K562 (cell line): ENCODE results near the gene TMEM116. TPM values are rescaled to one million over a fixed set of nuclear protein-coding genes. Genes with fewer than 3 reads are reported as not detected.

Experiments used
- ATF7 ChIP-seq: fragments of 450-650 bp; IDR thresholded peaks from 2 replicates; pipeline ENCODE4 v1.7.1; 2014; ENCODE audit warnings: mild to moderate bottlenecking, moderate library complexity
- GTF2A2 ChIP-seq: IDR thresholded peaks from 2 replicates; pipeline ENCODE4 v1.6.1; 2016; ENCODE audit warnings: mild to moderate bottlenecking, missing genetic modification characterization, missing compliant biosample characterization
- HDAC8 ChIP-seq: fragments of 450-650 bp; IDR thresholded peaks from 2 replicates; pipeline ENCODE4 v1.6.1; 2016; ENCODE audit warnings: mild to moderate bottlenecking, missing genetic modification characterization, moderate library complexity, missing compliant biosample characterization
- MBD2 ChIP-seq: sonication (generic); IDR thresholded peaks from 2 replicates; pipeline ENCODE4 v1.6.1; 2016; ENCODE audit warnings: low read depth, borderline replicate concordance
- SRSF9 ChIP-seq: fragments of 200-400 bp; formaldehyde crosslinking; IDR thresholded peaks from 2 replicates; pipeline ENCODE4 v1.6.1; 2017; ENCODE audit warnings: low read depth, low read length, borderline replicate concordance
- polyA plus RNA-seq, 8 experiments: library from polyadenylated mRNA; depleted of rRNA in 4 of 8; stranded (reverse) in 5 of 8; unstranded in 3 of 8; fragments of >200 nt; fragmentation: Nextera tagmentation in 2 of 8; fragmentation: Illumina TruSeq in 1 of 8; extraction: Ambion mirVana in 2 of 8; extraction: Trizol in 1 of 8; gene quantifications; 2 replicates each; pipeline versions ENCODE4 v1.2.1 to v1.2.3, GENCODE V29; 2011 to 2014; ENCODE audit warnings: inconsistent platforms in 1 of 8, missing spikeins in 1 of 8
- total RNA-seq, 7 experiments: library from RNA; depleted of rRNA in 6 of 7; stranded (reverse); fragments of >200 nt in 6 of 7; fragmentation: Illumina TruSeq in 2 of 7; extraction: Trizol in 2 of 7; gene quantifications; 2 replicates each; pipeline versions ENCODE4 v1.2.1 to v1.2.3, GENCODE V29; 2011 to 2021; ENCODE audit warnings: low replicate concordance in 1 of 7
- TF ChIP-seq, protein P1 (sequence below): fragments of 450-650 bp; IDR thresholded peaks from 2 replicates; pipeline ENCODE4 v1.6.1; 2016; ENCODE audit warnings: mild to moderate bottlenecking, moderate library complexity
- TF ChIP-seq, protein P2 (sequence below), 2 experiments: fragments of 450-650 bp; IDR thresholded peaks; 2 replicates each; pipeline ENCODE4 v1.6.1; 2018; ENCODE audit warnings: mild to moderate bottlenecking in 2 of 2, low read depth in 1 of 2; ENCODE audit not compliant: partially characterized antibody in 2 of 2

The TMEM116 gene
- total and polyA plus RNA-seq, 9 of the 15 experiments (the other 6 are each of a cell fraction or from before 2014, with no cell fraction given), result 5.2 to 78.6 (median 13.9) TPM

DNA sequence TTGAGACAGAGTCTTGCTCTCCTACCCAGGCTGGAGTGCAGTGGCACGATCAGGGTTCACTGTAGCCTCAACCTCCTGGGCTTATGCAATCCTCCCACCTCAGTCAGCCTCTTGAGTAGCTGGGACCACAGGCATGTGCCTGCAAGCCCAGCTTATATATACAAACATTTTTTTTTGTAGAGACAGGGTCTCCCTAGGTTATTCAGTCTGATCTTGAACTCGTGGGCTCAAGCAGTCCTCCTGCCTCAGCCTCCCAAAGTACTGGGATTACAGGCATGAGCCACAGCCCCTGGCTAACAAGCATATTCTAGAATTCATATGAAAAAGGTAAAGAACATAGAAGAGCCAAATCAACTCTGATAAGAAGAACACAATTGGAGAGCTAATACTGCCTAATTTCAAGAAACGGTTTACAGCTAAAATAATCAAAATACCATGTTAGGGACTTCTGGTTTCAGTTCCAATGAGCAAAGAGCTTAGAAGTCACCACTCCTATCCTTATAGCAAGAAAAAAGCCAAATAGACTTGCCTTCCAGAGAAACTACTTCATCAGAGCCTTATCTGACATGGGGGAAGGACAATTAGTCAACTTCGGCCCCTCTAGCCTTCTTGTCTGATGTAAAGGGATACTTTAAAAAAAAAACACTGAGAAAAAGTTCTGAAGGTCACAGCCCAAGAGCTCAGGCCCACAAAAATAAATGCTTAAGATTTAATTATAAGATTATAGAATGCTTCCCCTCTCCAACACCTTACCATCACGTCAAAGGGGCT is 37.6 kb downstream of the TMEM116 start (continued):
- TF ChIP-seq, protein P1, sequence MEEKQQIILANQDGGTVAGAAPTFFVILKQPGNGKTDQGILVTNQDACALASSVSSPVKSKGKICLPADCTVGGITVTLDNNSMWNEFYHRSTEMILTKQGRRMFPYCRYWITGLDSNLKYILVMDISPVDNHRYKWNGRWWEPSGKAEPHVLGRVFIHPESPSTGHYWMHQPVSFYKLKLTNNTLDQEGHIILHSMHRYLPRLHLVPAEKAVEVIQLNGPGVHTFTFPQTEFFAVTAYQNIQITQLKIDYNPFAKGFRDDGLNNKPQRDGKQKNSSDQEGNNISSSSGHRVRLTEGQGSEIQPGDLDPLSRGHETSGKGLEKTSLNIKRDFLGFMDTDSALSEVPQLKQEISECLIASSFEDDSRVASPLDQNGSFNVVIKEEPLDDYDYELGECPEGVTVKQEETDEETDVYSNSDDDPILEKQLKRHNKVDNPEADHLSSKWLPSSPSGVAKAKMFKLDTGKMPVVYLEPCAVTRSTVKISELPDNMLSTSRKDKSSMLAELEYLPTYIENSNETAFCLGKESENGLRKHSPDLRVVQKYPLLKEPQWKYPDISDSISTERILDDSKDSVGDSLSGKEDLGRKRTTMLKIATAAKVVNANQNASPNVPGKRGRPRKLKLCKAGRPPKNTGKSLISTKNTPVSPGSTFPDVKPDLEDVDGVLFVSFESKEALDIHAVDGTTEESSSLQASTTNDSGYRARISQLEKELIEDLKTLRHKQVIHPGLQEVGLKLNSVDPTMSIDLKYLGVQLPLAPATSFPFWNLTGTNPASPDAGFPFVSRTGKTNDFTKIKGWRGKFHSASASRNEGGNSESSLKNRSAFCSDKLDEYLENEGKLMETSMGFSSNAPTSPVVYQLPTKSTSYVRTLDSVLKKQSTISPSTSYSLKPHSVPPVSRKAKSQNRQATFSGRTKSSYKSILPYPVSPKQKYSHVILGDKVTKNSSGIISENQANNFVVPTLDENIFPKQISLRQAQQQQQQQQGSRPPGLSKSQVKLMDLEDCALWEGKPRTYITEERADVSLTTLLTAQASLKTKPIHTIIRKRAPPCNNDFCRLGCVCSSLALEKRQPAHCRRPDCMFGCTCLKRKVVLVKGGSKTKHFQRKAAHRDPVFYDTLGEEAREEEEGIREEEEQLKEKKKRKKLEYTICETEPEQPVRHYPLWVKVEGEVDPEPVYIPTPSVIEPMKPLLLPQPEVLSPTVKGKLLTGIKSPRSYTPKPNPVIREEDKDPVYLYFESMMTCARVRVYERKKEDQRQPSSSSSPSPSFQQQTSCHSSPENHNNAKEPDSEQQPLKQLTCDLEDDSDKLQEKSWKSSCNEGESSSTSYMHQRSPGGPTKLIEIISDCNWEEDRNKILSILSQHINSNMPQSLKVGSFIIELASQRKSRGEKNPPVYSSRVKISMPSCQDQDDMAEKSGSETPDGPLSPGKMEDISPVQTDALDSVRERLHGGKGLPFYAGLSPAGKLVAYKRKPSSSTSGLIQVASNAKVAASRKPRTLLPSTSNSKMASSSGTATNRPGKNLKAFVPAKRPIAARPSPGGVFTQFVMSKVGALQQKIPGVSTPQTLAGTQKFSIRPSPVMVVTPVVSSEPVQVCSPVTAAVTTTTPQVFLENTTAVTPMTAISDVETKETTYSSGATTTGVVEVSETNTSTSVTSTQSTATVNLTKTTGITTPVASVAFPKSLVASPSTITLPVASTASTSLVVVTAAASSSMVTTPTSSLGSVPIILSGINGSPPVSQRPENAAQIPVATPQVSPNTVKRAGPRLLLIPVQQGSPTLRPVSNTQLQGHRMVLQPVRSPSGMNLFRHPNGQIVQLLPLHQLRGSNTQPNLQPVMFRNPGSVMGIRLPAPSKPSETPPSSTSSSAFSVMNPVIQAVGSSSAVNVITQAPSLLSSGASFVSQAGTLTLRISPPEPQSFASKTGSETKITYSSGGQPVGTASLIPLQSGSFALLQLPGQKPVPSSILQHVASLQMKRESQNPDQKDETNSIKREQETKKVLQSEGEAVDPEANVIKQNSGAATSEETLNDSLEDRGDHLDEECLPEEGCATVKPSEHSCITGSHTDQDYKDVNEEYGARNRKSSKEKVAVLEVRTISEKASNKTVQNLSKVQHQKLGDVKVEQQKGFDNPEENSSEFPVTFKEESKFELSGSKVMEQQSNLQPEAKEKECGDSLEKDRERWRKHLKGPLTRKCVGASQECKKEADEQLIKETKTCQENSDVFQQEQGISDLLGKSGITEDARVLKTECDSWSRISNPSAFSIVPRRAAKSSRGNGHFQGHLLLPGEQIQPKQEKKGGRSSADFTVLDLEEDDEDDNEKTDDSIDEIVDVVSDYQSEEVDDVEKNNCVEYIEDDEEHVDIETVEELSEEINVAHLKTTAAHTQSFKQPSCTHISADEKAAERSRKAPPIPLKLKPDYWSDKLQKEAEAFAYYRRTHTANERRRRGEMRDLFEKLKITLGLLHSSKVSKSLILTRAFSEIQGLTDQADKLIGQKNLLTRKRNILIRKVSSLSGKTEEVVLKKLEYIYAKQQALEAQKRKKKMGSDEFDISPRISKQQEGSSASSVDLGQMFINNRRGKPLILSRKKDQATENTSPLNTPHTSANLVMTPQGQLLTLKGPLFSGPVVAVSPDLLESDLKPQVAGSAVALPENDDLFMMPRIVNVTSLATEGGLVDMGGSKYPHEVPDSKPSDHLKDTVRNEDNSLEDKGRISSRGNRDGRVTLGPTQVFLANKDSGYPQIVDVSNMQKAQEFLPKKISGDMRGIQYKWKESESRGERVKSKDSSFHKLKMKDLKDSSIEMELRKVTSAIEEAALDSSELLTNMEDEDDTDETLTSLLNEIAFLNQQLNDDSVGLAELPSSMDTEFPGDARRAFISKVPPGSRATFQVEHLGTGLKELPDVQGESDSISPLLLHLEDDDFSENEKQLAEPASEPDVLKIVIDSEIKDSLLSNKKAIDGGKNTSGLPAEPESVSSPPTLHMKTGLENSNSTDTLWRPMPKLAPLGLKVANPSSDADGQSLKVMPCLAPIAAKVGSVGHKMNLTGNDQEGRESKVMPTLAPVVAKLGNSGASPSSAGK, result peak; percentile 55
- no peak for TF ChIP-seq SRSF9
- no peak for TF ChIP-seq MBD2
- no peak for TF ChIP-seq ATF7
- TF ChIP-seq, protein P2, sequence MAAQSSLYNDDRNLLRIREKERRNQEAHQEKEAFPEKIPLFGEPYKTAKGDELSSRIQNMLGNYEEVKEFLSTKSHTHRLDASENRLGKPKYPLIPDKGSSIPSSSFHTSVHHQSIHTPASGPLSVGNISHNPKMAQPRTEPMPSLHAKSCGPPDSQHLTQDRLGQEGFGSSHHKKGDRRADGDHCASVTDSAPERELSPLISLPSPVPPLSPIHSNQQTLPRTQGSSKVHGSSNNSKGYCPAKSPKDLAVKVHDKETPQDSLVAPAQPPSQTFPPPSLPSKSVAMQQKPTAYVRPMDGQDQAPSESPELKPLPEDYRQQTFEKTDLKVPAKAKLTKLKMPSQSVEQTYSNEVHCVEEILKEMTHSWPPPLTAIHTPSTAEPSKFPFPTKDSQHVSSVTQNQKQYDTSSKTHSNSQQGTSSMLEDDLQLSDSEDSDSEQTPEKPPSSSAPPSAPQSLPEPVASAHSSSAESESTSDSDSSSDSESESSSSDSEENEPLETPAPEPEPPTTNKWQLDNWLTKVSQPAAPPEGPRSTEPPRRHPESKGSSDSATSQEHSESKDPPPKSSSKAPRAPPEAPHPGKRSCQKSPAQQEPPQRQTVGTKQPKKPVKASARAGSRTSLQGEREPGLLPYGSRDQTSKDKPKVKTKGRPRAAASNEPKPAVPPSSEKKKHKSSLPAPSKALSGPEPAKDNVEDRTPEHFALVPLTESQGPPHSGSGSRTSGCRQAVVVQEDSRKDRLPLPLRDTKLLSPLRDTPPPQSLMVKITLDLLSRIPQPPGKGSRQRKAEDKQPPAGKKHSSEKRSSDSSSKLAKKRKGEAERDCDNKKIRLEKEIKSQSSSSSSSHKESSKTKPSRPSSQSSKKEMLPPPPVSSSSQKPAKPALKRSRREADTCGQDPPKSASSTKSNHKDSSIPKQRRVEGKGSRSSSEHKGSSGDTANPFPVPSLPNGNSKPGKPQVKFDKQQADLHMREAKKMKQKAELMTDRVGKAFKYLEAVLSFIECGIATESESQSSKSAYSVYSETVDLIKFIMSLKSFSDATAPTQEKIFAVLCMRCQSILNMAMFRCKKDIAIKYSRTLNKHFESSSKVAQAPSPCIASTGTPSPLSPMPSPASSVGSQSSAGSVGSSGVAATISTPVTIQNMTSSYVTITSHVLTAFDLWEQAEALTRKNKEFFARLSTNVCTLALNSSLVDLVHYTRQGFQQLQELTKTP (IDR thresholded peaks at IDR 0.05; ENCODE audit: low read depth in 1 of 2, partially characterized antibody in 2 of 2), result peak in 1 of 2 experiments; percentile 18
- TF ChIP-seq GTF2A2 (tag), result no peak
- no peak for TF ChIP-seq HDAC8 (tag)
